ENCODE results near the gene FBXL4.

Gene FBXL4

DNA sequence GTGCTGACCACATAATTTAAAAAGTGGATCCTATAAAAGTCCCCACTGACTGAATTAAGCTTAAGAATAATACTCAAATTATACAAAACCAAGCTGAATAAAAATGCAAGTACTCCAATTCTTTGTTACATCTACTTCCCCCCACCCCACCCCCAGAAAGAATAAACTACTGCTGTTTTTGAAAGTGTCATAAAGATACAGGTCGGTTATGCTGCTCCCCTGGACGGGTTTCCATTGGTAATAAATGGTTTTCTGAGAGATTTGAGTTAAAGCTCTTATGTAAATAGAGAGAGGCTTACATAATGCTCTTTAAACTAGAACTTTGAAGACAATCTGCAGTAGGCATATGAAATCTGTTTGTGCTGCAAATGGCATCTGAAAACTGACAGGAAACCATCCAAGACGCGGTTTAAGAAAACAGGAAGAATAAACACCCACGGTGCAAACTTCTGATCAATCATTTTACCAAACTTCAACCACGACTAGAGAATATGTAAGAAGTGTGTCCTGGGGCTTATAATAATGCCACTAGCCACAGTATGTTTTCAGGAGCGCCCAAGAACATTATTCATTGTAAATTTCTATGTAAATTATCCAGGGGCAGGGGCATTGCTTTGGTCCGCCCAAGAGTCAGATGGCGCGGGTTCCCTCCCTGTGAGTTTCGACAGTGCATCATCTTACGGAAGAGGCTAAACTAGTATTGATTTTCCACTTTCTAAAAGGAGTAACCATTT lies 124.2 kb downstream of the FBXL4 start:
- DNase-seq = no peak
- Mint-ChIP-seq H3K27me3 (peaks cover 87% of the 10 kb centered on the region), H3K36me3 (ENCODE audit: low read depth) (no peaks in the 10 kb centered on the region), H3K9me3 (no peaks in the 10 kb centered on the region), H3K4me1 (ENCODE audit: low read depth) (peaks cover 27% of the 10 kb centered on the region), H3K4me3 (peak overlapping the region; percentile 46), H3K27ac (no peak overlapping the region)

DNA sequence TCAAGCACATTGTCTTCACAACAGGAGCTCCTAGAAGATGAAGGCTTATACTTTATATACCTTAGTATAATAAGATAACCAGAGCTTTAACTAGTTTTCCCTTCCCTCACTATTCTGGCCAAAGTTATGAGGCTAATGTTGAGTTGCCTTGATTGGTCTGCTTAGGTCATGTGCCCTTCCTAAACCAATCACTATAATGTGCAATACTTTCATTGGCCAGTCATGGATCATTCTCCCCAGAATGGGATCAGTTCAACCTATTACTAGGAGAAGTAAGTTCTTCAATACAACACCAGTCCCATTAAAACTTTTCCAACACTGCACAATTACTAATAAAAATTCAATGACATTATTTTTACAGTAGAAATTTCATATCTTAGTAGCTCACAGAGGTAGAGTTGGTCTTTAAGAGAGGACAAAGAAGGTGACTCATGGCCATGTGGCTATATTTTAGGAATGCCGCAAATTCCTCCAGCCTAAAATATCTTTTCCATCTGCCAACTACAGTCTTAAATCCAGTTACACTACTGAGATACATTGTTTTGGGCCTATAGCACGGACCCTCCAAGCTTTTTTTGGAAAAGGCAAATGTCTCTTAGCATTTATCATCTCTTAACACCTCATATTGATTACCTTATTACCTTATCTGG lies 125.9 kb downstream of the FBXL4 start:
- no peak overlapping the region for H3K27ac Mint-ChIP-seq
- no peak overlapping the region for H3K4me3 Mint-ChIP-seq
- peaks cover 83% of the 10 kb centered on the region for H3K27me3 Mint-ChIP-seq
- H3K9me3 Mint-ChIP-seq = no peaks in the 10 kb centered on the region
- DNase-seq = no peak
- peaks cover 21% of the 10 kb centered on the region for H3K4me1 Mint-ChIP-seq (ENCODE audit: low read depth)
- H3K36me3 Mint-ChIP-seq (ENCODE audit: low read depth) = no peaks in the 10 kb centered on the region
